Measurements from ENCODE around the gene ATP2C2. TPM values are rescaled to one million over a fixed set of nuclear protein-coding genes. Genes with fewer than 3 reads are reported as not detected.

ATP2C2 gene
- total and polyA plus RNA-seq, 2 experiments from 2014 or later: 2.1 TPM

- TF ChIP-seq REST (IDR thresholded peaks at IDR 0.05; ENCODE audit: unreplicated experiment) (no peak), CREB1 (CRISPR knock-in tag; IDR thresholded peaks at IDR 0.05; ENCODE audit: low read depth) (no peak)
Measured at GRCh38 chr16:84321932-84322331, 46.4 kb upstream of the ATP2C2 start (continued).

GRCh38 chr16:84322749-84323148 is 45.6 kb upstream of the ATP2C2 start:
- H3K9me2 ChIP-seq (ENCODE audit: insufficient read depth): no peaks in the 10 kb centered on the region
- no peak overlapping the region for H3K27ac Mint-ChIP-seq
- TF ChIP-seq ZNF331 (CRISPR knock-in tag; IDR thresholded peaks at IDR 0.05; ENCODE audit: low read depth): no peak
- TF ChIP-seq EZH2phosphoT487 (IDR thresholded peaks at IDR 0.05; ENCODE audit: unreplicated experiment): no peak
- no peak for TF ChIP-seq CTCF (conservative IDR thresholded peaks at IDR 0.05; ENCODE audit: low read depth in 2 of 2)
- no peak for TF ChIP-seq REST (IDR thresholded peaks at IDR 0.05; ENCODE audit: unreplicated experiment)
- TF ChIP-seq JUNB (IDR thresholded peaks at IDR 0.05; ENCODE audit: unreplicated experiment): no peak
- no peak for TF ChIP-seq STAT1 (IDR thresholded peaks at IDR 0.05; ENCODE audit: unreplicated experiment)
- no peak for TF ChIP-seq ZNF114 (CRISPR knock-in tag; IDR thresholded peaks at IDR 0.05)
- TF ChIP-seq NANOG (IDR thresholded peaks at IDR 0.05; ENCODE audit: borderline replicate concordance): no peak
- TF ChIP-seq POLR2AphosphoS5 (IDR thresholded peaks at IDR 0.05; ENCODE audit: low read depth): no peak
- no peak for TF ChIP-seq CREB1 (CRISPR knock-in tag; IDR thresholded peaks at IDR 0.05; ENCODE audit: low read depth)
- no peak for TF ChIP-seq ETS1 (IDR thresholded peaks at IDR 0.05)

More at GRCh38 chr16:84322749-84323148, 45.6 kb upstream of the ATP2C2 start:
- Histone ChIP-seq H3K27ac (ENCODE audit: low read depth) (no peak overlapping the region), H3K79me2 (replicated peaks; ENCODE audit: insufficient read depth) (no peaks in the 10 kb centered on the region), H2AFZ (no peak overlapping the region), H3K4me2 (no peak overlapping the region), H3K27me3 (ENCODE audit: insufficient read depth) (no peaks in the 10 kb centered on the region), H3F3A (replicated peaks; ENCODE audit: low read depth) (no peaks in the 10 kb centered on the region), H3K4me3 (no peak overlapping the region), H3K36me3 (ENCODE audit: insufficient read depth) (no peaks in the 10 kb centered on the region), H3K4me1 (ENCODE audit: insufficient read depth) (no peaks in the 10 kb centered on the region), H4K20me1 (replicated peaks; ENCODE audit: insufficient read depth) (no peaks in the 10 kb centered on the region)
- H3K36me3 Mint-ChIP-seq (ENCODE audit: low read depth): no peaks in the 10 kb centered on the region
- H3K4me1 Mint-ChIP-seq: no peaks in the 10 kb centered on the region
- no peak for DNase-seq (ENCODE audit: low spot score)
- no peak overlapping the region for H3K4me3 Mint-ChIP-seq
- no peaks in the 10 kb centered on the region for H3K9me3 Mint-ChIP-seq
- peaks cover 2% of the 10 kb centered on the region for H3K27me3 Mint-ChIP-seq (ENCODE audit: insufficient read depth, low read depth, poor library complexity)
- no peak for ATAC-seq
